OCI-LY7 (cell line): ENCODE data around the gene LRRC8C.

Experiments
- EZH2phosphoT487 ChIP-seq: fragments of 200-600 bp; sonication (generic); IDR thresholded peaks from 2 replicates; pipeline ENCODE4 v1.6.1; 2018; ENCODE audit warnings: low read depth, borderline replicate concordance, mild to moderate bottlenecking, mixed run types, antibody characterized with exemption, low read length, moderate library complexity, mixed read lengths
- TF ChIP-seq, protein P1 (sequence below): fragments of 200-600 bp; sonication (generic); conservative IDR thresholded peaks from 2 replicates; pipeline ENCODE4 v1.5.1; 2014; ENCODE audit warnings: mild to moderate bottlenecking, antibody characterized with exemption, low read length, moderate library complexity, mixed read lengths

DNA sequence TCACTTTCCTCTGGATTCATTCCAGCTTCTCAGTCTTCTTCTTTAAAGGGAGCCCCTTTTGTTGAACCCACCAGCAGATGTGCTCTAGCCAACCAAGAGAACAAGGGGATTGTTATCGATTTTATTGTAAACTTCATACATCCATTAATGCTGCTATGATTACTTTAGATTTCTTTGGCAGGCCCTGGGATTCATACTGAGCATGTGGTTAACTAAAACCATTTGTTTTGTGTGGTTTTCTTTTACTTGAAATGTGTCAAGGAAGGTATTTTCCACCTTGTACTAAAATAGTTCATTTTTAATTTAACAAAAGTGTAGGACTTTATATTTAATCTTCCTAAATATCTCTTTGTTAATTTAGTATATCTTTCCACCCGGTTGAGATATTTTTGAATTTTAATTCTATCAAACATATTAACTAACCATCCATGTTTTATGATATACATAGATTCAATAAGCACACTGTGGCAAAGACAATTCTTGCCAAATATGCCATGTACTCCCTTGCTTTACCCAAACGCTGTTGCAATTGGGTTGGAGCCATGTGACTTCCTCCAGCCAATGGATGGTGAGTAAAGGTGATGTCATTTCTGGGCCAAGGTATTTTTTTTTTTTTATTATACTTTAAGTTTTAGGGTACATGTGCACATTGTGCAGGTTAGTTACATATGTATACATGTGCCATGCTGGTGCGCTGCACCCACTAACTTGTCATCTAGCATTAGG is 113.7 kb downstream of the LRRC8C start:
- TF ChIP-seq, protein P1, sequence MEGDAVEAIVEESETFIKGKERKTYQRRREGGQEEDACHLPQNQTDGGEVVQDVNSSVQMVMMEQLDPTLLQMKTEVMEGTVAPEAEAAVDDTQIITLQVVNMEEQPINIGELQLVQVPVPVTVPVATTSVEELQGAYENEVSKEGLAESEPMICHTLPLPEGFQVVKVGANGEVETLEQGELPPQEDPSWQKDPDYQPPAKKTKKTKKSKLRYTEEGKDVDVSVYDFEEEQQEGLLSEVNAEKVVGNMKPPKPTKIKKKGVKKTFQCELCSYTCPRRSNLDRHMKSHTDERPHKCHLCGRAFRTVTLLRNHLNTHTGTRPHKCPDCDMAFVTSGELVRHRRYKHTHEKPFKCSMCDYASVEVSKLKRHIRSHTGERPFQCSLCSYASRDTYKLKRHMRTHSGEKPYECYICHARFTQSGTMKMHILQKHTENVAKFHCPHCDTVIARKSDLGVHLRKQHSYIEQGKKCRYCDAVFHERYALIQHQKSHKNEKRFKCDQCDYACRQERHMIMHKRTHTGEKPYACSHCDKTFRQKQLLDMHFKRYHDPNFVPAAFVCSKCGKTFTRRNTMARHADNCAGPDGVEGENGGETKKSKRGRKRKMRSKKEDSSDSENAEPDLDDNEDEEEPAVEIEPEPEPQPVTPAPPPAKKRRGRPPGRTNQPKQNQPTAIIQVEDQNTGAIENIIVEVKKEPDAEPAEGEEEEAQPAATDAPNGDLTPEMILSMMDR = no peak
- no peak for TF ChIP-seq EZH2phosphoT487
